Measurements from ENCODE around the gene KCNJ16.

KCNJ16 gene

DNA sequence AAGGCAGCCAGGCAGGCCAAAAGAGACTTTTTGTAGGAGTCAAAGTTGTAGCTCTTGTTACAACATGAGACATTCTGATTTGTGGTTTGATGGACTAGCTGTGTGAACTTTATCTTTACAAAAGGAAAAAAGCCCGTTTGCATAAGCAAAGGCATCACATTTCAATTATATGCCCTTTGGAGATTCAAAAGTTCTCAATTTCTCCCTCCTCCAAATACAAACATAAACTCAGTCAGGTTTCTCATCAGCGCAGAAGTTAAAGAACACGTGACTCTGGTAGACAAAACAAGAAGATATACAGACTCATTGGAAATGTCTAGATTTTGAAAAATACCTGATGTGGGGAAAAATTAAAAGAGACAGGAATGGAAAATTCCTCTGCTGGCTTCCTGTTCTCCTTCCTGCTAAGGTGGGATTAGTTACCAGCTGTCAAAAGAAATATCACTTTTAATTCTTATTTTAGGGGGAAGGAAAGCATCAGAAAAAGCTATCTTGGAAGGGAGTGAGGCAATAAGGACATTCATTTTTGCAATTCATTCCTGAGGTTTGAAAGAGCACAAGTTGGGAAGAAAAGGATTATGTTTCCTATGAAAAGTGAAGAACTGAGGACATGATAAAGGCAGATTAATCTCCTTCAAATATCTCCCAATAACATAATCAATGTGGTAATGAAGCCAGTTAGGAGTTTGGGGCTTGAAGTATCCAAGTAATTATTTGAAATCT lies 4.6 kb upstream of the KCNJ16 start:
- no peak for DNase-seq

DNA sequence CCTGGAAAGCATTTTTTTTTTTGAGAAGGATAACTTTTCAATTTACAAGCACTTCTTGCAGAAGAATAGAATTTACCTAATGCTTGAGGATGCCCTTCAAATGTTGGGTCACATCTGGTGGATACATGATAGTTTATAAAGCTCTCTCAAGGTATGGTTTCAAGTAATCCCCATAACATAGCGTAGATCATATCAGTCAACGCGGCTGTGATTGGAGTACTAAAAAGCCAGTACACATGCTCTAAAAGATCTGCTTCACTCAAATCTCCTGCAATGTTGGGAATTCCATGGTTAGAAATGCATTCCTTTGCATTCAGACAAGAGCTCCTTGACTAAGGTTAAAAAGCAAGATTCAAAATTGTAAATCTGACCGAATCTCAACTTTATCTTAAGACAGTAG lies 3.9 kb upstream of the KCNJ16 start:
- no peak for DNase-seq

DNA sequence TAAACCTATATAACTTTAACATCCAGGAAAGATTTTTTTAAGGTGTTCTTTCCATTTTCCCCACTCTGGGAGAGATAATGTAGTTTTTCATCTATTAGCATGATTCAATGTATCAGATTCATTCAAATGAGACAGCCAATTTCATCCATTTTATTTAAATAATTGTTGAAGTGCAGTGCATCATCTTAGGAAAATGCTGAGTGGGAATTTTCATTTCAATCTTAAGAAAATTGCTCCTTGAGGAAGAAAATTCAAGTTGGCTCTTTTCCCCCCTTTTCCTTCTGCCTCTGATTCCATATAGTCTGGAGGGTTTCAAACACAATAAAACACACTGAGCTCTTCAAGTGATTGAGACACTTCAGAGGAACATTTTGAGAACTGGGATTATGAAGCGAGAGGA lies 3.4 kb upstream of the KCNJ16 start:
- no peak for DNase-seq

DNA sequence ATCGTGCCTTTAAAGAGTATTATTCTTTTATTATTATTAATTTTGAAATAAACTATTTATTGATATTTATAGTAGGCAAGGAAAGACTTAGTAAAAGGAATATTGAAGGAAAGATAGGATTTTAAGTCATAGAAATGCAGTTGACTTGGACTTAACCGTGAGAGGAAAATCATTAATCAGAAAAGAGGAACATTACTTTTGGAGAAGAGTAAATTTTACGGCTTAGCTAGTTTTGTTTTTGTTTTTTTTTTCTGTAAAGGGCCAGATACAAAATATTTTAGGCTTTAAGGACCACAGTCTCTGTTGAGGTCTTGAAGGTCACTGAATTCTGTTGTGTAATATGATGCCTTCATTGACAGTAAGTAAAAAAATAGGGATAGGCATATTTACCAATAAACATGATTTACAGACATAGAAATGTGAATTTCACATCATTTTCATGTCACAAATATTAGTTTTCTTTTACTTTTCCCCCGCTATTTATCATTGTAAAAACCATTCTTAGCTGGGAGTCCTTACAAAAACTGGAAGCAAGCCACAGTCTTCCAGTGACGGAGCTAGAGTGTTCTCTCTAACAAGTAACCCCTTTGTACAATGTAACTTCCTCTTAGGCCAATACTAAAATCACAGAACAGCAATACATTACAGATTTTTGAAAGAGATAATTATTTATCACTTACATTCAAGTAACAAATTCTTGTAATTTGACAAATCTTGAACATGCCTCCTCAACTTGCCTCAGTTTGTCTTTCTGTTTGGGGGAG lies 2.3 kb upstream of the KCNJ16 start:
- DNase-seq, result no peak

DNA sequence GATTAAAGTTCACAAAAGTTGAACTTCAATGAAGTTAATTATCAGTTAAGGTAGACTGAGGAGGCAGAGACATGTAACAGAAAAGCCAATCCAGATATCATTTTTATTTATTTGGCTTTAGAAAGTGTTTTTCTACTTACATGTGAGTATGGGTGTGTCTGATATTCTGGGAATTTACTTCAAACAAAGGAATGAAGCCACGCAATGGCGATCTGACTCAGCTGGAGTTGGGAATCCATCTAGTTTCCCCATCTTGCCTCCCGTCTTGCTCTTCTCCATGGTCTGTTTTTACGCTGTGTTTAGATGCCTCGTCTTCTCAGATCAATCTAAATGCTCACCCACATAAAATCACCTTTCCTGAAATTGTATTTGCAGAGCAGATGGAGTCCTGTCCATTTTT lies 1.7 kb upstream of the KCNJ16 start:
- DNase-seq, result no peak

DNA sequence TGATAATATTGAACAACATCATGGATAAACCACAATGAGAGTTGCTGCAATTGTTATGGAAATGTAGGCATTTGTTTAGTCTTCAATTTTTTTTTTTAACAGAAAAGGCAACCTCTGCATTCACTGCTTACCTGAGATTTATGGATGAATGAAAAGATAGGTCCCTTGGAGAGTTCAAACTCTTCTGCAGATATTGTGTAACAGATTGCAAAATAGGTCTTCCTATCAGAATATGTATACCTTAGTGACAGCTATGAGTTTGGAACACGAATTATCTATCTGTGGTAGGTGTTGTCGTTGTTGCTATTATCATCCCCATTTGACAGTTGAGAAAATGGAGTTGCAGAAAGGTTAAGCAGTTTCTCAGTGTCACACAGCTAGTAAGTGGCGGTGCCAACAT lies 1.2 kb upstream of the KCNJ16 start:
- DNase-seq, result no peak

DNA sequence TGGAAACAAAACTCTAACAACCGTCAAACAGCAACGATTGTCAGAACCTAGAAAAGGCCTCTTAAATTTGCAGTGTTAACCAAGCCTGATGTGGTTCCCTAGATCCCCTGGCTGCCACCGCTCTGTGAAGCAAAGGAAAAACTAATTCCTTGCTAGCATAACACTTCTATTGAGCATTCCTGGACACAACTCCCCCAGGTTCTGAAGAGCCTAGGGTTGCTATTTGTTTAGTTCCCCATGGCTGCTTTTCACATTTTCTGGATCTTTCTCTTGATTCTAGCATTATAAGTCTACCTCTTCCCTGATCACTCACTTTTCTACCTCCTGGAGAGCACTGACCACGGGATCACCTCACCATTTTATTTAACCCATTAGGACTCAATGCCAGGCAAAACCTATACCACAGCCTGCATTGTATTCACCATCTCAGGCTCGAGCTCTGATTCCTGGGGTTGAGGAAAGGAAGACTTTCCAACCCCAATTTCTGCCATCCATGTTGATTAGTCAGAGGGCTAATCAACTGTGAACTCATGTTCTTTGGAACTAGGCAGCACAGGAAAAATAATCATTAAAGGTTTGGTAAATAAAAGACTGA lies 692 bp upstream of the KCNJ16 start:
- DNase-seq, result no peak

DNA sequence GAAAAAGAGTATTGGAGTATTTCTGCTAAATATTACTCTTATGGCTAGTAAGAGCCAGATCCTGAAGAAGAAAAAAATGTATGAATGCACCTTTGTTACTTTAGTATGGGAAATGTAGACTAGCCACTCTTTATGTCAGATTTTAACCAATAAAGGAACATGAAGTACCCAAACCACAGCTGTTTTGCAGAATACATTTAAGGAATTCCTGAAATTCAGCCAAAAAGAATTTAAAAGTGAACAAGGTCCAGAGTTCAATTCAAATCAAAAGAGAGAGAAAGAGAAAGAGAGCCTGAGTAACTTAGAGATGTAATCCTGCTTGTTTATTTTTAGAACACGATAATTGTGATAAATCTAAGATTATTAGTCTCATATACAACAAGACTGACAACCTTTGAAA lies 1.2 kb downstream of the KCNJ16 start:
- no peak for DNase-seq

DNA sequence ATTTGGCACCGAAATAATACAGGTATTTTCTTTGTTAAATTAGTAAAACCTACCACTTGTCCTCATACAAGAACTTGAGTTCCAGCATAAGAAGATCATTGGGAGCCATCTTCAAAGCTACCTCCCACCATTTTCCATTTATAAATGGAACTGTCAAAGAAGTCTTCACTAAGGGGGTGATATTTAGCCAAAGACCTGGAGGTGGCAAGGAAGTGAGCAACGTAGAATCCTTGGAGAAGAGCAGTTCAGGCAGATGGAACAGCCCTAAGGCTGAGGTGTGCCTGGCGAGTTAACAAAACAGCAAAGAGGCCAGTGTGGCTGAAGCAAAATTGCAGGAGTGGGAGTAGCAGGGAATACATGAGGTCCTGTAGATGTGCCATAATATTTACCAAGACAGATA lies 1.8 kb downstream of the KCNJ16 start:
- no peak for DNase-seq

DNA sequence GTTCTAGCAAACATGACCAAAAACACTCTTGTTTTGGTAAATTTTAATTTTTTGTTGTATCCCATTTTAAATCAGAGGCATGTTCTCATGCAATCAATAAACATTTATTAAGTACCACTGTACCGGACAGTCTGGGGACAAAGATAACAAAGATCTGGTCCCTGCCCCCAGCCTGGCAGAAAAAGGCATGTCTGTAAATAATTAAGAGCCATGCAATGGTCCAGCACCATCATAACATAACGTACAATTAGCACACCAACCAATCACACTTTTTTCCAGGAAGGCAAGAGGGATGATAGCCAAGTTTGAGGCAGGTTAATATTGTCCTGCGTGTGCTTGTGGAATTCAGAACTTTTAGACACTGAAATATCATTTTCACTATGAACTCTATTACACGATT lies 3.5 kb downstream of the KCNJ16 start:
- no peak for DNase-seq

DNA sequence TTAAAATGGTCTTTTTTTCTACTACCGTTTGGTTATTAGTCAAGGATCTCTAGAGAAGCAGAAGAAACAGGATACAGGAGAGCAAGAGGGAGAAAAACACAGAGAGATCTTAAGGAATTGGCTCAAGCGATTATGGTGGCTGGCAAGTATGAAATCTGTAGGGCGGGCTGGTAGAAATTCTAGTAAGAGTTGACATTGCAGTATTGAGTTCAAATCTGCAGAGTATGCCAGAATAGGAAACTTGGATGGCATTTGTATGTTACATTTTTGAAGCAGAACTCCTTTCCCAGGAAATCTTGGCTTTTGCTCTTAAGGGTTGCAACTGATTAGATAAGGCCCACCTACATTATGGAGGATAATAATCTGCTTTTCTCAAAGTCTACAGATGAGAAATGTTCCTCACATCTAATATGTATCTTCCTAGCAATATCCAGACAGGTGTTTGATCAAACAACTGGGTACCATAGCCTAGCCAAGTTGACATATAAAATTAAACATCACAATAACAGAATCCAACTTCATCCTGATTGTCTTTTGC lies 4.0 kb downstream of the KCNJ16 start:
- DNase-seq, result no peak

DNA sequence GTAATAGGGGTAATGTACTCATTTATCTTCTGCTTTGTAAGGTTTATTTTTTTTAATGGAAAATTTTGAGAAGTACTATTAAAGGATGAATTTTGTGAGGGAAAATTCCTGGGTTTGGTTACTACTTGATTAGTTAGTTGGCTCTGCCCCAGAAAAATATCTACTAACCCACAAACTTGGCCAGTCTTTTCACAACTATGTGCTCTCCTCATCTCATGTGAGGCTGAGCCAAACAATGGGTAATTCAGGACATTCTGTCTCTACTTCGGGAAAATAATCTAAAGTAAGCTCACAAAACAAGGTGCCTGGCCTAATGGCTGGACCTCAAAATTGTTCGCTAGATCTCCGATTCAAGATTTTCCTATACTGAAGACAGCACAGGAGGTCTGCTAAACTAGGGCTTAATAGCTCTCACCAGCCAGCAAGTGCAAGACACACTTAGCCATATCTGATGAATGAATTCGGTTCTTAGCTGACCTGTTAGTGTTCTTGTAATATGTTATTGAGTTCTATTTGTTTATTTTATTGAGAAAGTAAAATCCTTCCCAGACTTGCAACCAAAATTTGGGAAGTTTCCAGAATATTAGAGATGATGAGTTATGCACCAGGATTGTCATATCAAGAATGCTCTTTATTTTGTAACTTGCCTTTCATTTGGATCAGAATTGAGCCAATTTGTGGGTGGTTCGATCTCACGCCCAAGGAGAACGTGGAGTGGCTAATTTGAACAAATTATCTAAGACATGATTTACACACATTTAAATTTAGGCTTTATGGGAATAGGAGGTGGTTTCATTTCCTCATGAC lies 5.7 kb downstream of the KCNJ16 start:
- no peak for DNase-seq

DNA sequence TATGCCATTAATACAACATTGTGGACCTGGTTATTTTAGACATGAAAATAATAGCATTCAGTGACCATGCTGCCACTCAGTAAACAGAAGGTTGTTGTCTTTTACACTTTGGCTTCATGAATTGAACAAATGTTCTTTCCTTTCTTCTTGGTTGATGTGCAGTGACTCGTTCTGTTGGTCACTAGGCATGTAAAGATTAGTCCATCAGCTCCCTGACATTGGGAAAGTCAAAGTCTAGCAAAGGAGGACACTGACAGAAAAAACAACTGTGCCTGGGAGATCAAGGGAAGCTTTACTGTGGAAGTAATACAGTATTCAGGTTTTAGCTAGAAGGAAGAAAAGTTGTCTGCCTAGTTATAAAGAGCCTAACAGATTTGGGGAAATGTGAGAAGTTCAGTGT lies 6.9 kb downstream of the KCNJ16 start:
- DNase-seq, result no peak

DNA sequence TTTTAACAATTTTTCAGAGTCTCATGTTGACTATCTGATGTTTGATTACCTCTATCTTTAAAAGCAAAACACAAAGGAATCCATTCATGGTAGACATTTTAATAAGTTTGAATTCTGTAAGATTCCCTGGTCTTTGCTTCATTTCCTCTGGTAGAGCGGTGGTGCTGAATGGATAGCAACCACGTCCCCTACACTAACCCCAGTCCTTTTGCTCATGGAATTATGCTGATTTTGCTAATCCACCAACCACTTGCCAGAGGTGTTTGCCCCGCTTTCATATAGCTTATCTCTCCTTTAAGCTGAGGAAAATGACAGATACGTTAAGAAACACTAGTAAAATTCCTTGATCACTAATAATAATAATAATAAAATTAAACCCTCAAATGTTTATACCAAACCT lies 9.5 kb downstream of the KCNJ16 start:
- DNase-seq, result no peak

DNA sequence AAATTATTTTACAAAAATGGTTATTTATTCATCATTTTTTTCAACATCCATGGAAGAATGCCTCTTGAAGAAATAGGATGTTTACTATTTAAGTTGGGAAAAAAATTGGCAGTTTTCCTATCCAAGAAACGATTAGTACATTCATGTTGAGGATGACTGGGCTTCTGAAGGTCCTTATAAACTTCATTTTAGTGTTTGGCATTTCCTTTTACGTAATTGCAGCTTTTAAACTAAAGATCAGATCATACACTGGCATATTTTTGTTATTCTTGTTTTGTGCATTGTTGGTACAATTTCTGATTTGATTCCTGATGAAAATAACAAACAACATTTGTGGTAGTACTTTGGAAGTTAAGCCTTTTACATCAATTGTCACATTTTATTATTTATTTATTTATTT lies 11.5 kb downstream of the KCNJ16 start:
- DNase-seq, result no peak

DNA sequence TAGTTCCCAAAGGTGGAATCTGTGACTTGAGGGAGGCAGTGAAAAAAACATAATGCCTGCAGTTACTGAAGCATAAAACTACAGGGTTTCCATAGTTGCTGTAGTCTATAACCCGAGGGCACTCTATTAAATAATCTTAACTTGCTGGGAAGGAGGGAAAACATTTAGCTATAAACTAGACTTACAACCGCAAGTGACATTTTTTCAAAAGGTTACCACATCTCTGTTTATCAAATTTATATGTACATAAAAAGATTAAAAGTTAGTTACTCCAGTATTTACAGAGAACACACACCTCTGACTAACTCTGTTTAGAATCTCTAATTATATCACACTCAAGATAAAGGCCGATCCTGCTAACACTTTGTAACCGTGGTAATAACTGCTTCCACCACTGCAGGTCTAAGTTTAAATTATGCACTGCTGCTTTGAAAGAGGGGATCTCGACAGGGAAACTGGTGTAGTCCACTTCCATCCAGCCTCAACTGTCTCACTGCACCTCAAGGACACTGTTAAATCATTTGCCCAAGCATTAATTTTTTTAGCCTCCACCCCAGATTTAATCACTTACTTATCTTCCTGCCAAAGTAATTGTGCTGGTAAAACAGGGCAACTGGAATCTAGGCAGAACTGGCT lies 14.6 kb downstream of the KCNJ16 start:
- no peak for DNase-seq

DNA sequence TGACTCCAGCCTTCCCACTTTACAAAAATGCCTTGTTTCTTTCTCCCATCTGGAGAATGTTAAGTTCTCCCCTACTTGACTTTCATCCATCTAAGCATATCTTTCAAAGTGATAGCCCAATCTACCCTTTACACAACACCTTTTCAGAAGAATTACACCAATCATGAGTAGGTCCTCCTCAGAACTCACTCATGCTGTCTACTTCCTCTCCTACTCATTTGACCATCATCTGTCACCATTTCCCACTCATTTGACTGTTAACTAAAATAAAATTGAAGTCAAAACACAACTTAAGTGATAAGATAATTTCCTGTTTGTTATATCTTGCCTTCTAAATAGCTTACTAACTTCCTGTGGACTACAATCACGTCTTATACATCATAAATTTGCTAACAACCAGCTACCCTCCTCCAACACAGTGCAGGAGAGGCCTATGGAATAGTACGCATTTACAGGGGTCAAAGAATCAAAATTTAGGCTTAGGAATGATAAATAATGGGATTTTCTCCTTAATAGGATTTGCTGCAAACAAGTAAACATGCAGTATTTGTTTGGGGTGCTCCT lies 16.1 kb downstream of the KCNJ16 start:
- DNase-seq, result no peak

DNA sequence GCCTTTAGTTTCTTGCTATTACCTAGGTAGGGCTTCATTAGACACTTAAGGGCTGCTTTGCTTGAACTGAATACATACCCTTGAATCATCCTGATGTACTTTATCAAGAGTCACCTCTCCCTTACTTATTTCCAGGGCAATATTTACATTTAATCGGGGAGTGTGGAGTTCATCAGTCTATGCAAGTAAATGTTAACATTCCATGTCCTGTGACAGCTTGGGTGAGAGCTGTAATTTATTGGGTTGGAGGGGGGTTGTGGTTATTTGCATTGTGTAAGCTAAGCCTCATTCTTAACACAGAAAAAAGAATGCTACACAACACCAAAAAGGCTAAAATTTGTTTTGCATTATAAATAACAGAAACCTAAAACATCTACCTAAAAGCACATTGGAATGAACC lies 16.7 kb downstream of the KCNJ16 start:
- DNase-seq, result no peak

DNA sequence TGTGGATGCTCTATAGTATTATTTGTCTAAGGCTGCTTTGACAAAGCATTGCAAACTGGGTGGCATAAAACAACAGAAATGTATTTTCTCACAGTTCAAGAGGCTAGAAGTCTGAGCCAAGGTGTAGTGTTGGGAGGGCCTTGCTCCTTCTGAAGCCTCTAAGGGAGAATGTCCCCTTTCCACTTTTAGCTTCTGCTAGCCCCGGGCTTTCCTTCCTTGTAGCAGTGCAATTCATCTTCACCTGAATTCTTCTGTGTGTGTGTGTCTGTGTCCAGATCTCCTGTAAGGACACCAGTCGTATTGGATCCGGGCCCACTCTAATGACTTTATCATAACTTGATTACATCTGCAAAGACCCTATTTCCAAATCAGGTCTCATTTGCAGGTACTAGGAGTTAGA lies 18.1 kb downstream of the KCNJ16 start:
- DNase-seq, result no peak

DNA sequence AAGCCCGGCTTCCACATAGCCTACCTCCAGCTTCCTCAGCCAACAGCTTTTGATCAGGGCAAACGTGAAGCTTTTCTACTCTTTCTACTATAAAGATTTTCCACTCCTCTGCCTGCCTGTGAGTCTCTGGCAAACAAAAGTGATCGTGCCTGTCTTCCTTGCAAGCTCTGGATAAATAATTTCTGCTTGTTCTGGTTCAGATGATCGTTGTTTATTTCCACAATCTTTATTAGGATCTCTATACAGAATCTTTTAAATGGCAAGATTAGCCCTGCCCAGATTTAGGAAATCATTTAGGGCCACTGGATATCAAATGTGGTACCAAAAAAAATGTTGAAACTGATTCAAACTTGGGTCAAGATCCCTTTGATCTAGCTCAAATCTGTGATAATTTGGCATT lies 20.4 kb downstream of the KCNJ16 start:
- DNase-seq, result no peak

DNA sequence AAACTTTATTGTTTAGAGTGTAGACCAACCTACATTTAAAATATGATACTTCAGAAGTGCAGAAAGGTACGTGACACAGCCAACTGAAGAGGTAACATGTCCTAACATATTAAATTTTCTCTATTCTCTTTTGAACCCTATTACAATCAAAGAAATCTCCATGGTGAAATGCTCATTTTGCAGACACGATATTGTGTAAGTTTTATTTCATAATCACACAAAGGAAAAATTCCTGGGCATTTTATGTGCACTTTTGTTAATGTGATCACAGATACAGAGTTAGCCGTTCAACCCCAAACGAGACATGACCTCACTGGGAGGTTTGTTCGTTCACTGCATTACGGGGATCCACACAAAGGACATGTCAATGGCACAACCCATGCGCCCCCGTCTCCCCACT lies 21.8 kb downstream of the KCNJ16 start:
- no peak for DNase-seq

DNA sequence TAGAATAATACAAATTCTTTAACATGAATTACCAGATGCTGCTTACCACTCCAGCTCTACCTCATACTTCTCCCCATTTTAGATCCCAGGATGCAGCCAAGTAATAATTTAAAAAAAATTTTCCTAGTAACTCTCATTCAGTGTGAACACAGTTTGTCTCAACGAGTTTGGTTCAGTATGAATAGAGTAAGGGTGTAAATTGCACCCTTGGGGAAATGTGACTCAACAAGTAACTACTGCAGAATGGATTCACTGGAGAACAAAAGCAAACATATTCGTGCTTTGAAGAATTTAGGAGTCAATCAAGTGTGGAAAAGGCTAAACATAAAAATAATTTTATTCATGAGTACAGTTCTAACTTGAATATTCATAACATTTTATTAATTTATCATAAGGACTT lies 23.0 kb downstream of the KCNJ16 start:
- no peak for DNase-seq
